Measurements from ENCODE around the gene C12orf43.

DNA sequence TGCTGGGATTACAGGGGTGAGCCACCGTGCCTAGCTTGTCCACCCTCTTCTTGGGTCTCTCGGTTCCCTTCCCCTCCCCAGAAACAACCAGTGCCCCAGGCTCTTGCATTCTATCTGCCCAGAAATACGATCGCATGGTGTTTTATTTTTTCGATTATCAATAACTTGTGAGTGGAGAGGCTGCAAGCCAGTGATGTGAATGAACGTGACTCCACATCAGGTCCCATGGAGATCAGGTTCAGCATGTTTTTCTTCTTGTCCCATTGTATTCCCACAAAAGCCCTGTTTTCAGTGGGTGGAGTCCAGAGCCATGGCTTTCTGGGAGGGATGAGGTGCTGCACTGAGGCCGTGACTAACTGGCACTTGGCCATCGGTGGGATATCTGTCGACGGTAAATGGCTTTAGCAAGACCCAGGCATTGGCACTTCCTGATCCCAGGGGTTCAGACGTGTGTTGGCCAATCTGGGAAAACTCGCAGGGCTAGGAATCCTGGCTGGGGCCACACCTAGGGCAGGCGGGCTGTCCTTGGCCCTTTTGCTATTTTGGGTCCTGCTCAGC is 50.7 kb downstream of the C12orf43 start:
- TF ChIP-seq, protein P1, sequence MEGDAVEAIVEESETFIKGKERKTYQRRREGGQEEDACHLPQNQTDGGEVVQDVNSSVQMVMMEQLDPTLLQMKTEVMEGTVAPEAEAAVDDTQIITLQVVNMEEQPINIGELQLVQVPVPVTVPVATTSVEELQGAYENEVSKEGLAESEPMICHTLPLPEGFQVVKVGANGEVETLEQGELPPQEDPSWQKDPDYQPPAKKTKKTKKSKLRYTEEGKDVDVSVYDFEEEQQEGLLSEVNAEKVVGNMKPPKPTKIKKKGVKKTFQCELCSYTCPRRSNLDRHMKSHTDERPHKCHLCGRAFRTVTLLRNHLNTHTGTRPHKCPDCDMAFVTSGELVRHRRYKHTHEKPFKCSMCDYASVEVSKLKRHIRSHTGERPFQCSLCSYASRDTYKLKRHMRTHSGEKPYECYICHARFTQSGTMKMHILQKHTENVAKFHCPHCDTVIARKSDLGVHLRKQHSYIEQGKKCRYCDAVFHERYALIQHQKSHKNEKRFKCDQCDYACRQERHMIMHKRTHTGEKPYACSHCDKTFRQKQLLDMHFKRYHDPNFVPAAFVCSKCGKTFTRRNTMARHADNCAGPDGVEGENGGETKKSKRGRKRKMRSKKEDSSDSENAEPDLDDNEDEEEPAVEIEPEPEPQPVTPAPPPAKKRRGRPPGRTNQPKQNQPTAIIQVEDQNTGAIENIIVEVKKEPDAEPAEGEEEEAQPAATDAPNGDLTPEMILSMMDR (IDR thresholded peaks at IDR 0.05), result no peak
- TF ChIP-seq EZH2 (IDR thresholded peaks at IDR 0.05; ENCODE audit: borderline replicate concordance, insufficient read depth, low read depth, low read length, poor library complexity, severe bottlenecking), result no peak
